Prostate gland (tissue), 2 donors: Measurements from ENCODE around the gene APOBEC3A. TPM values are rescaled to one million over a fixed set of nuclear protein-coding genes. Genes with fewer than 3 reads are reported as not detected.

Experiments used
- DNase-seq: peaks from one replicate; pipeline ENCODE4 v3.0.0-alpha.2; 2019; ENCODE audit warnings: low spot score
- H3K27ac ChIP-seq, 2 donors: fragments of 200-600 bp; sonication (generic); 2 replicates each; pipeline ENCODE4 v1.5.1; 2017 to 2019
- H3K27me3 ChIP-seq: fragments of 200-600 bp; sonication (generic); replicated peaks from 2 replicates; pipeline ENCODE4 v1.5.1; 2019; ENCODE audit not compliant: insufficient read depth
- H3K36me3 ChIP-seq, 2 donors: fragments of 200-600 bp; sonication (generic); 1 replicate in 1 of 2; 2 replicates in 1 of 2; pipeline versions ENCODE4 v1.5.1 to v1.8.1; 2017 to 2019
- H3K4me1 ChIP-seq: fragments of 200-600 bp; sonication (generic); replicated peaks from 2 replicates; pipeline ENCODE4 v1.5.1; 2019
- H3K4me3 ChIP-seq, 2 donors: fragments of 200-600 bp; sonication (generic); 2 replicates each; pipeline ENCODE4 v1.5.1; 2017 to 2019
- H3K9me3 ChIP-seq: fragments of 200-600 bp; sonication (generic); 2 replicates; pipeline ENCODE4 v1.5.1; 2017
- POLR2A ChIP-seq: fragments of 450-650 bp; IDR thresholded peaks from one replicate; pipeline ENCODE4 v1.6.1; 2016; ENCODE audit warnings: antibody characterized with exemption, mild to moderate bottlenecking
- POLR2AphosphoS5 ChIP-seq: sonication (generic); formaldehyde crosslinking; IDR thresholded peaks from one replicate; pipeline ENCODE4 v1.6.1; 2017; ENCODE audit warnings: antibody characterized with exemption
- WGBS: methylation state at CpG from one replicate; pipeline ENCODE4 v1.1.5; 2018; 5-methylcytosine and 5-hydroxymethylcytosine counted together
- intact Hi-C: fragments of 100-400 bp; cut with DNase I; formaldehyde crosslinking; loops from one replicate; pipeline ENCODE4 v1.14.2; 2022
- total RNA-seq, 2 donors: library from RNA; depleted of rRNA; stranded (reverse); fragments of >200 nt; gene quantifications; one replicate each; pipeline ENCODE4 v1.1.0, GENCODE V29; 2016
- TF ChIP-seq, protein P1 (sequence below), 4 experiments: fragments of 200-600 bp in 2 of 4; fragments of 450-650 bp in 2 of 4; sonication (generic) in 2 of 4; IDR thresholded peaks; 1 replicate in 3 of 4; 2 replicates in 1 of 4; pipeline ENCODE4 v1.5.1; 2016 to 2019; ENCODE audit warnings: antibody characterized with exemption in 4 of 4, mild to moderate bottlenecking in 2 of 4, moderate library complexity in 2 of 4

APOBEC3A gene
- total RNA-seq, 2 donors from 2014 or later = 1.6 TPM; not detected in 1

- Histone ChIP-seq H3K9me3 (no peaks in the 10 kb centered on the region), H3K27ac (no peak overlapping the region), H3K36me3 (no peaks in the 10 kb centered on the region), H3K4me3 (no peak overlapping the region), H3K4me1 (no peaks in the 10 kb centered on the region), H3K27me3 (no peaks in the 10 kb centered on the region)
- TF ChIP-seq POLR2A = no peak
- DNase-seq = no peak
- 62% methylated on average over 9 of the region's 9 CpGs for WGBS
- intact Hi-C loops = no loop called here
Measured at GRCh38 chr22:38963872-38964271, 6.5 kb downstream of the APOBEC3A start.

GRCh38 chr22:38964306-38964705, 6.9 kb downstream of the APOBEC3A start:
- TF ChIP-seq POLR2A (no peak), POLR2AphosphoS5 (no peak)
- TF ChIP-seq, protein P1, sequence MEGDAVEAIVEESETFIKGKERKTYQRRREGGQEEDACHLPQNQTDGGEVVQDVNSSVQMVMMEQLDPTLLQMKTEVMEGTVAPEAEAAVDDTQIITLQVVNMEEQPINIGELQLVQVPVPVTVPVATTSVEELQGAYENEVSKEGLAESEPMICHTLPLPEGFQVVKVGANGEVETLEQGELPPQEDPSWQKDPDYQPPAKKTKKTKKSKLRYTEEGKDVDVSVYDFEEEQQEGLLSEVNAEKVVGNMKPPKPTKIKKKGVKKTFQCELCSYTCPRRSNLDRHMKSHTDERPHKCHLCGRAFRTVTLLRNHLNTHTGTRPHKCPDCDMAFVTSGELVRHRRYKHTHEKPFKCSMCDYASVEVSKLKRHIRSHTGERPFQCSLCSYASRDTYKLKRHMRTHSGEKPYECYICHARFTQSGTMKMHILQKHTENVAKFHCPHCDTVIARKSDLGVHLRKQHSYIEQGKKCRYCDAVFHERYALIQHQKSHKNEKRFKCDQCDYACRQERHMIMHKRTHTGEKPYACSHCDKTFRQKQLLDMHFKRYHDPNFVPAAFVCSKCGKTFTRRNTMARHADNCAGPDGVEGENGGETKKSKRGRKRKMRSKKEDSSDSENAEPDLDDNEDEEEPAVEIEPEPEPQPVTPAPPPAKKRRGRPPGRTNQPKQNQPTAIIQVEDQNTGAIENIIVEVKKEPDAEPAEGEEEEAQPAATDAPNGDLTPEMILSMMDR (IDR thresholded peaks at IDR 0.05) = no peak
- no peaks in the 10 kb centered on the region for H3K36me3 ChIP-seq
- no peaks in the 10 kb centered on the region for H3K9me3 ChIP-seq
- WGBS = 83% methylated on average over 7 of the region's 7 CpGs
- intact Hi-C loops = no loop called here
- no peak overlapping the region for H3K27ac ChIP-seq
- DNase-seq = no peak
- no peaks in the 10 kb centered on the region for H3K4me1 ChIP-seq
- no peaks in the 10 kb centered on the region for H3K27me3 ChIP-seq
- H3K4me3 ChIP-seq = no peak overlapping the region

DNA sequence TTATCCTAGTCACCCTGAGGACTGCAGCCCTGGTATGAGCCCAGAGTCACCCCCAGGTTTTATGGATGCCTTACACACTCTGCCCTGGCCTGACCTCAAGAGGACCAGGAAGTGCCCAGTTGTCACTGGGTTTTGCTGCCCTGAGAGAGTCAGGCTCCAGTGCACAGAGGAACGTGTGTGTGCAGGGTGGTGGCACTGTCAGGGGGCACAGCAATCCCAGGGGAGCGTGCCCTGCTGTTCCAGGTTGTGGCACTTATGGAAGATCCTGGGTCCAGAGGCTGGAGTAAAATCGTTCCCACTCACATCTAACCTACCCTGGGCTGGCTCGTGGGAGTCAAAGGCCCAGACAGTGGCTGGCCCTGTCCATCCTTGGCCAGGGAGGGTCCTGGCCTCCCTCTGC, 7.6 kb downstream of the APOBEC3A start:
- H3K4me1 ChIP-seq = no peaks in the 10 kb centered on the region
- intact Hi-C loops = no loop called here
- H3K4me3 ChIP-seq = no peak overlapping the region
- no peaks in the 10 kb centered on the region for H3K36me3 ChIP-seq
- DNase-seq = no peak
- TF ChIP-seq POLR2A (no peak), POLR2AphosphoS5 (no peak)
- TF ChIP-seq, protein P1 (IDR thresholded peaks at IDR 0.05) = no peak
- H3K9me3 ChIP-seq = no peaks in the 10 kb centered on the region
- no peak overlapping the region for H3K27ac ChIP-seq
- H3K27me3 ChIP-seq = no peaks in the 10 kb centered on the region
- 86% methylated on average over 4 of the region's 4 CpGs for WGBS

DNA sequence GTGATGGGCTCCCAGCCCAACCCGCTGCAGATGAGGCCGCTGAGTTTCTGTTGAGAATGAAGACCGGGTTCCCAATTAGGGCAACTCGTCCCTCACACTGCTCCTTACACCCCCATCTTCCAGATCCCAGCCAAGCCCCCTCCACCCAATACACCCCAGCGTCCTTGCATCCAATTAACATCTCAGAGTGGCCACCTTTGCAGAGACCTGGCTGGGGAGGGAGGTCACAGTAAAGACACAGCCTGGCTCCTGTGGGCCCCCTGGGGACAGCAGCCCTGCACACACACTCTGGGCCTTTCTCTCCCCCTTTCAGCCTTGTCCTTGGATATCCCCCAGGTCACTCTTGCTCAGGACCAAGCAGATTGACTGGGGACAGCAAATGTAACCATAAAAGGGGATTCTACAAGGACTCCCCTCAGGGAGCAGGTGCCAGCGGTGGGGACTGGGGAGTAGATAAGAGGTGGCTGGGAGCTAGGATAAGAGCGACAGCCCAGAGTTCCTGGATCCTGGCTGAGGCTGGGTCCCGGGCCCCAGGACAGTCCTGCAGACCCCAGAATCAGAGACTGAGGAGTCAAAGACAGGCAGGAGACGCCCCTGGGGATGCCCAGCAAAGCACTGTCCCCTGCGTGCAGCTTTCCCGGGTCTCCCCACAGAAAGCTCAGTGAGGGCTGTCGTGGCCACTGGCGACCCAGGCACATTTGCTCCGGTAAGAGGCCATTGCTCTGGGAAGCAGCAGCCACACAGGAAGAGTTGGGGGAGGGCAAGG, 8.4 kb downstream of the APOBEC3A start:
- Histone ChIP-seq H3K36me3 (no peaks in the 10 kb centered on the region), H3K4me3 (no peak overlapping the region), H3K9me3 (no peaks in the 10 kb centered on the region), H3K27ac (no peak overlapping the region), H3K4me1 (no peaks in the 10 kb centered on the region), H3K27me3 (no peaks in the 10 kb centered on the region)
- intact Hi-C loops = no loop called here
- 86% methylated on average over 14 of the region's 14 CpGs for WGBS
- TF ChIP-seq POLR2A = no peak
- TF ChIP-seq, protein P1 (IDR thresholded peaks at IDR 0.05) = no peak
- no peak for TF ChIP-seq POLR2AphosphoS5
- DNase-seq = no peak

DNA sequence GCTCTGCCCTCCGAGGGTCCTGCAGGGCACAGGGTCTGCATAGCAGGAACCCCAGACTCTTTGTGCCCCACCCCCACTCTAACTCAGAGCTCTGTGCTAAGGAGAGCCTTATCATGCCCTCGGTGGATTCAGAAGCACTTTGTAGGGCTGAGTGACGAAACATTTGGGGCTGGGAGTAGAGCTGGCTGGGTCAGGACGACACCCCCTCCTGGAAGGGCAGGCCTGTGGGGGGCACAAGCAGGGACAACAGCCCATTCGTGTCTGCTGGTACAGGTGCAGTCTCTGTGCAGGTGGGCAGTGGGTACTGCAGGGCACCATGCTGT, 8.9 kb downstream of the APOBEC3A start:
- no peak for DNase-seq
- intact Hi-C loops = no loop called here
- Histone ChIP-seq H3K4me1 (no peaks in the 10 kb centered on the region), H3K4me3 (no peak overlapping the region), H3K9me3 (no peaks in the 10 kb centered on the region), H3K27me3 (no peaks in the 10 kb centered on the region), H3K36me3 (no peaks in the 10 kb centered on the region), H3K27ac (no peak overlapping the region)
- TF ChIP-seq, protein P1 (IDR thresholded peaks at IDR 0.05) = no peak
- TF ChIP-seq POLR2AphosphoS5 (no peak), POLR2A (no peak)
- 64% methylated on average over 5 of the region's 5 CpGs for WGBS
